Posterior vena cava (tissue), 2 donors: ENCODE results near the gene CPVL. TPM values are rescaled to one million over a fixed set of nuclear protein-coding genes. Genes with fewer than 3 reads are reported as not detected.

Source experiments
- DNase-seq: peaks from one replicate; pipeline ENCODE4 v3.0.0-alpha.2; 2020; ENCODE audit warnings: low spot score
- intact Hi-C, 2 donors: fragments of 100-400 bp; cut with DNase I; formaldehyde crosslinking; loops; one replicate each; pipeline versions ENCODE4 v1.14.1 to v1.14.2; 2022 to 2023
- total RNA-seq, 2 donors: library from RNA; stranded (reverse); fragmentation: NEBNext Ultra II Directional; extraction: Animal tissue kit (Norgen Biotek cat#: 25700); gene quantifications; one replicate each; pipeline ENCODE4 v1.2.1, GENCODE V29; 2021
- donor health status: DM: yes; HTN: yes; CAD: no.
- donor health status: DM: yes; HTN: yes; CAD: no.

The CPVL gene
- total RNA-seq, 2 donors from 2014 or later, result 23.8 to 44.9 TPM

- intact Hi-C loops, result no loop called here
- DNase-seq, result no peak
These were observed 14.9 kb upstream of the CPVL start for GRCh38 chr7:29161231-29161630.

- intact Hi-C loops, result no loop called here
- DNase-seq, result no peak
These were observed 13.7 kb upstream of the CPVL start for GRCh38 chr7:29160080-29160479.

- no peak for DNase-seq
- intact Hi-C loops, result no loop called here
These were observed 12.6 kb upstream of the CPVL start for GRCh38 chr7:29158795-29159423.

- intact Hi-C loops, result no loop called here
- DNase-seq, result no peak
These were observed 10.6 kb upstream of the CPVL start for GRCh38 chr7:29156907-29157452.

GRCh38 chr7:29154076-29154475 is 7.7 kb upstream of the CPVL start:
- DNase-seq, result no peak
- intact Hi-C loops, result no loop called here

GRCh38 chr7:29150856-29151255 is 4.5 kb upstream of the CPVL start:
- DNase-seq, result no peak
- intact Hi-C loops, result no loop called here

- intact Hi-C loops, result no loop called here
- DNase-seq, result no peak
These were observed 2.7 kb upstream of the CPVL start for GRCh38 chr7:29149036-29149435.

GRCh38 chr7:29147821-29148220 is 1.5 kb upstream of the CPVL start:
- intact Hi-C loops, result no loop called here
- no peak for DNase-seq

GRCh38 chr7:29146888-29147609 is 712 bp upstream of the CPVL start:
- intact Hi-C loops, result no loop called here
- DNase-seq, result no peak

GRCh38 chr7:29145553-29146056 is 732 bp downstream of the CPVL start:
- intact Hi-C loops, result no loop called here

GRCh38 chr7:29143751-29144150 is 2.6 kb downstream of the CPVL start:
- intact Hi-C loops, result no loop called here
- DNase-seq, result no peak

More at GRCh38 chr7:29145553-29146056, 732 bp downstream of the CPVL start:
- no peak for DNase-seq

- intact Hi-C loops, result no loop called here
- no peak for DNase-seq
These were observed 4.2 kb downstream of the CPVL start for GRCh38 chr7:29142021-29142727.

- no peak for DNase-seq
- intact Hi-C loops, result no loop called here
These were observed 5.4 kb downstream of the CPVL start for GRCh38 chr7:29140873-29141468.

GRCh38 chr7:29139796-29140195 is 6.5 kb downstream of the CPVL start:
- DNase-seq, result no peak
- intact Hi-C loops, result no loop called here

GRCh38 chr7:29139191-29139590 is 7.1 kb downstream of the CPVL start:
- DNase-seq, result no peak

GRCh38 chr7:29138588-29138987 is 7.7 kb downstream of the CPVL start:
- intact Hi-C loops, result no loop called here
- no peak for DNase-seq

More at GRCh38 chr7:29139191-29139590, 7.1 kb downstream of the CPVL start:
- intact Hi-C loops, result no loop called here

- DNase-seq, result no peak
- intact Hi-C loops, result no loop called here
These were observed 10.5 kb downstream of the CPVL start for GRCh38 chr7:29135846-29136245.

- intact Hi-C loops, result no loop called here
- no peak for DNase-seq
These were observed 13.4 kb downstream of the CPVL start for GRCh38 chr7:29132980-29133379.

GRCh38 chr7:29131678-29132077 is 14.7 kb downstream of the CPVL start:
- intact Hi-C loops, result no loop called here

GRCh38 chr7:29130096-29130495 is 16.2 kb downstream of the CPVL start:
- intact Hi-C loops, result no loop called here
- no peak for DNase-seq

More at GRCh38 chr7:29131678-29132077, 14.7 kb downstream of the CPVL start:
- DNase-seq, result no peak
